Measurements from ENCODE around the gene FLAD1. TPM values are rescaled to one million over a fixed set of nuclear protein-coding genes. Genes with fewer than 3 reads are reported as not detected.

FLAD1 gene
- total RNA-seq, 1 experiment from 2014 or later = 58.4 TPM

DNA sequence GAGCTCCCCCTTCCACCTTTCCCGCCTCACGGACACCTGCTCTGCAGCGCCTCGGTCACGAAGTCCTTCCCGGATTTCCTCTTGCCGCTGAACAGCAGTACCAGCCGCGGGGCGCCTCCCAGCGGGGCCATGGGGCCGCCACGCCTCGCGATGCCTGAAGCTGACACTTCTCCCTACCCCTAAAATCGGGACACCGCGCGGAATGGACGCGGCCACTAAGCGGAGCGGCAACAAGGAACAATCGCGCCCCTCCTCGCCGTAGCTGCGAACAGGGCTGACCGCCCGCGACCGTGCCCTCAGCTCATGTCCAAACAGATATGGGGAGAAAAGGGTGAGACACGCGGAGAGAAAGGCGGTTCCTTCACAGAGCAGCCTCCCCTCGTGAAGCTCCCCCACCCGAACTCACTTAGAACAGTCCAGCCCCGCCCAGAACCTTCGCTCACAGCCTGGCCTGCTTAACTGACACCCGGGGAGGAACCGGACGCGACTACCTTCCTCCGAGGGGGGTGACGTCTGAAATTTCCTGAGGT, 46.5 kb upstream of the FLAD1 start, which contains the start of gene PMVK:
TSS of gene PMVK (minus strand) at position 165 of the 530 bp plus-strand sequence. CDS start at position 131, 34 bp downstream.
- ChIA-PET CTCF (interaction anchor here (0.8 to 1.7 kb wide), 8 partner anchors 24 to 377 kb away, joined by 3 to 10 read pairs (median 3); partner anchors contain the start of genes KCNN3 and KRTCAP2), POLR2A (interaction anchor here (0.8 to 1.2 kb wide), 5 partner anchors 15 to 81 kb away, joined by 3 to 6 read pairs (median 3); partner anchors contain the start of genes FLAD1 and SHC1), RAD21 (ENCODE audit: low non-redundant PET in 1 of 2, low total read pairs in 2 of 2, uncharacterized antibody in 2 of 2, unreplicated experiment in 2 of 2) (no interaction called here)
- ATAC-seq (peak; percentile 80), DNase-seq (ENCODE audit: low read depth, low spot score) (peak; percentile 96)
- H3K9ac ChIP-seq (ENCODE audit: low read length) = peak within 1 kb of the TSS; percentile 76
- H3K9me3 ChIP-seq (ENCODE audit: control insufficient read depth in 1 of 2, insufficient read depth in 1 of 2, low read depth in 1 of 2, low read length in 2 of 2) = no peaks in the 10 kb centered on the region
- no TSS peak for BruUV-seq (replicated peaks)
- no peaks in the 10 kb centered on the region for H4K20me1 ChIP-seq (ENCODE audit: insufficient read depth)
- peaks cover 26 to 60% of the 10 kb centered on the region in 2 experiments for H3K4me1 ChIP-seq (ENCODE audit: control insufficient read depth in 1 of 2, insufficient read depth in 2 of 2, low read length in 2 of 2)
- no peaks in the 10 kb centered on the region for H3K27me3 ChIP-seq (ENCODE audit: insufficient read depth, low read length)
- peak within 1 kb of the TSS; percentile 92 for H2AFZ ChIP-seq (ENCODE audit: low read depth, low read length, poor library complexity, severe bottlenecking)
- H3K9me2 ChIP-seq (ENCODE audit: insufficient read depth) = no peaks in the 10 kb centered on the region
- H3K79me2 ChIP-seq (ENCODE audit: insufficient read depth, low read length) = no peaks in the 10 kb centered on the region
- H3K4me3 ChIP-seq (replicated peaks in 1 of 2; ENCODE audit: low read depth in 1 of 2, low read length in 2 of 2) = peak within 1 kb of the TSS; percentile 58 to 62
- peak within 1 kb of the TSS; percentile 83 for H3K4me2 ChIP-seq (ENCODE audit: low read length)
- intact Hi-C loops (cut with micrococcal nuclease) = no loop called here
- no peaks in the 10 kb centered on the region for H3K36me3 ChIP-seq (ENCODE audit: control insufficient read depth in 1 of 2, insufficient read depth in 2 of 2, low read length in 2 of 2)
- H3K27ac ChIP-seq (ENCODE audit: low read depth, low read length) = peak within 1 kb of the TSS; percentile 67
- TF ChIP-seq TCF7L2 (IDR thresholded peaks at IDR 0.05; ENCODE audit: borderline replicate concordance, extremely low read depth, insufficient read depth, insufficient read length) (peak; percentile 52), JUND (IDR thresholded peaks at IDR 0.05) (no peak), POLR2A (IDR thresholded peaks at IDR 0.05; ENCODE audit: borderline replicate concordance, extremely low read depth, insufficient read depth, insufficient read length) (peak; percentile 76), MAX (IDR thresholded peaks at IDR 0.05) (no peak), POLR2AphosphoS5 (IDR thresholded peaks at IDR 0.05; ENCODE audit: low read depth, low read length) (peak; percentile 66), YY1 (IDR thresholded peaks at IDR 0.05; ENCODE audit: extremely low read depth, insufficient replicate concordance, low read depth, low read length) (peak; percentile 36)
- TF ChIP-seq, protein P1, sequence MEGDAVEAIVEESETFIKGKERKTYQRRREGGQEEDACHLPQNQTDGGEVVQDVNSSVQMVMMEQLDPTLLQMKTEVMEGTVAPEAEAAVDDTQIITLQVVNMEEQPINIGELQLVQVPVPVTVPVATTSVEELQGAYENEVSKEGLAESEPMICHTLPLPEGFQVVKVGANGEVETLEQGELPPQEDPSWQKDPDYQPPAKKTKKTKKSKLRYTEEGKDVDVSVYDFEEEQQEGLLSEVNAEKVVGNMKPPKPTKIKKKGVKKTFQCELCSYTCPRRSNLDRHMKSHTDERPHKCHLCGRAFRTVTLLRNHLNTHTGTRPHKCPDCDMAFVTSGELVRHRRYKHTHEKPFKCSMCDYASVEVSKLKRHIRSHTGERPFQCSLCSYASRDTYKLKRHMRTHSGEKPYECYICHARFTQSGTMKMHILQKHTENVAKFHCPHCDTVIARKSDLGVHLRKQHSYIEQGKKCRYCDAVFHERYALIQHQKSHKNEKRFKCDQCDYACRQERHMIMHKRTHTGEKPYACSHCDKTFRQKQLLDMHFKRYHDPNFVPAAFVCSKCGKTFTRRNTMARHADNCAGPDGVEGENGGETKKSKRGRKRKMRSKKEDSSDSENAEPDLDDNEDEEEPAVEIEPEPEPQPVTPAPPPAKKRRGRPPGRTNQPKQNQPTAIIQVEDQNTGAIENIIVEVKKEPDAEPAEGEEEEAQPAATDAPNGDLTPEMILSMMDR (IDR thresholded peaks at IDR 0.05 in 2 of 3, conservative IDR thresholded peaks at IDR 0.05 in 1 of 3; ENCODE audit: borderline replicate concordance in 1 of 3, insufficient read depth in 1 of 3, low read depth in 2 of 3, low read length in 2 of 3) = peak in 2 of 3 experiments; percentile 17 to 18; a peak in 1 of 6 replicates
- TF ChIP-seq, protein P2, sequence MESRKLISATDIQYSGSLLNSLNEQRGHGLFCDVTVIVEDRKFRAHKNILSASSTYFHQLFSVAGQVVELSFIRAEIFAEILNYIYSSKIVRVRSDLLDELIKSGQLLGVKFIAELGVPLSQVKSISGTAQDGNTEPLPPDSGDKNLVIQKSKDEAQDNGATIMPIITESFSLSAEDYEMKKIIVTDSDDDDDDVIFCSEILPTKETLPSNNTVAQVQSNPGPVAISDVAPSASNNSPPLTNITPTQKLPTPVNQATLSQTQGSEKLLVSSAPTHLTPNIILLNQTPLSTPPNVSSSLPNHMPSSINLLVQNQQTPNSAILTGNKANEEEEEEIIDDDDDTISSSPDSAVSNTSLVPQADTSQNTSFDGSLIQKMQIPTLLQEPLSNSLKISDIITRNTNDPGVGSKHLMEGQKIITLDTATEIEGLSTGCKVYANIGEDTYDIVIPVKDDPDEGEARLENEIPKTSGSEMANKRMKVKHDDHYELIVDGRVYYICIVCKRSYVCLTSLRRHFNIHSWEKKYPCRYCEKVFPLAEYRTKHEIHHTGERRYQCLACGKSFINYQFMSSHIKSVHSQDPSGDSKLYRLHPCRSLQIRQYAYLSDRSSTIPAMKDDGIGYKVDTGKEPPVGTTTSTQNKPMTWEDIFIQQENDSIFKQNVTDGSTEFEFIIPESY (IDR thresholded peaks at IDR 0.05; ENCODE audit: extremely low read depth, insufficient replicate concordance, low read length) = peak; percentile 85

All from HCT116 (cell line).